Activated naive CD4-positive, alpha-beta T cell (primary cell): ENCODE measurements around the gene CRELD1.

Source experiments
- DNase-seq, 4 experiments: peaks; one replicate each; lab custom pipeline; 2025; lab: John Stamatoyannopoulos, UW

The CRELD1 gene

DNA sequence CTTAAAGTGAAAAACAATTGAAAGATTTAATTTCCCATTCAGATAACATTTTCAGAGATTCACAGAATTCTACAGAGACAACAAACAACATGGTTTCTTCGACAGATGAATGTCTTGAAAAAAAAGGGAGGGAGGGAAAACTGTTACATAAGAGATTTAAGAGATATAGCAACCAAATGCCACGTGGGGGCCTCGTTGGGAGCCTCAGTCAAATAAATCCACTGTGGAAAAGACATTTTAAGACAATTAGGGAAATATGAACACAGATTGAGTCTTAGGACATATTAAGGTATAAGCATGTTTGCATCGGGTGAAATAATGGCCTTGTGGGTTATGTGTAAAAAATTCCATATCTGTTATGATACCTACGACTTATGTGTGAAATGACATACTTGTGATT lies 23.6 kb downstream of the CRELD1 start:
- no peak for DNase-seq

DNA sequence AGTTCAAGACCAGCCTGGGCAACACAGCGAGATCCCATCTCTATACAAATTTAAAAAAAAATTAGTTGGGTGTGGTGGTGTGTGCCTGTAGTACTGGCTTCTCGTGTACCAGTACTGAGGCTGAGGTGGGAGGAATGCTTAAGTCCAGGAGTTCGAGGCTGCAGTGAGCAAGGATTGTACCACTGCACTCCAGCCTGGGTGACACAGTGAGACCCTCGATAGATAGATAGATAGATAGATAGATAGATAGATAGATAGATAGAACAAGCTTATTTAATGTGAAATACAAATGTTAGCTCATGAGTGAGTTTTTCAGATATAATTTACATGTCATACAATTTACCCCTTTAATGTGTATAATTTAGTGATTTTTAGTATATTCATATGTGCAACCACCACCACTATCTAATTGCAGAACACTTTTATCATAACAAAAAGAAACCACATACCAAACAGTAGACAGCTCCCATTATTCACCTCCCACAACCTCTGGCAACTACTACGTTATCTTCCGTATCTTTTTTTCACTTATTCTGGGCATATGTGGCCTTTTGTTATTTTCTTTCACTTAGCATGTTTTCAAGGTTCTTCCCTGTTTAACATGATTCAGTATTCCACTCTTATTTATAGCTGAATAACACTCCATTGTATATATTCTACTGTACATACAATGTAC lies 31.7 kb downstream of the CRELD1 start:
- no peak for DNase-seq

DNA sequence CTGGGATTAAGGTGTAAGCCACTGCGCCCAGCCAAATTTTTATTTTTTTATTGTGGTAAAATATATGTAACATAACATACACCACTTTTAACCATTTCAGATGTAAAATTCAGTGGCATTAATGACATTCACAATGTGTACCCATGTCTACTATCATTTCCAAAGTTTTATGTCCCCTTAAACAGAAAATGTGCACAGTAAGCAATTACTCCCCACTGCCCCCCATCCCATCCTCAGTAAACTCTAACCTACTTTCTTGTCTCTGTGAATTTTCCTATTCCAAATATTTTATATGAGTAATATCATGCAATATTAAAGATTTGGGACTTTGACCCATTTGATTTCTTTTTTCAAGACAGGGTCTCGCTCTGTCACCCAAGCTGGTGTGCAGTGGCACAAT lies 33.2 kb downstream of the CRELD1 start:
- DNase-seq = no peak

DNA sequence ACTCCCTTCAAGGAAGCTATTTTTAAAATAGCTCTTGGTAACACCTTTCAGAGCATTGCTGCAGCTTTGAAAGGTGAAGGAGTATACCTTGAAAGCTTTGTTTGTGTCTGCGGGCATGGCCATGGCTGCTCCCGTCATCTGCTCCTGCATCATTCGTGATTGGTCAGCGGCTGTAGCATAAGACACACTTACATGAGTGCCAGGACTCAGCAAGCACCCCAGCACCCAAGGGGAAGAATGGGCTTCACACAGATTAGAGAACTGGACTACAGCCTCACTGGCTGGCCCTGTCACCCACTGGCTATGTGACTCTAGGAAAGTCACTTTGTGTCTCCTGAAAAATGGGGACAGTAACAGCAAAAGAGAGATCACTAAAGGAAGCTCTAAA lies 36.0 kb downstream of the CRELD1 start:
- no peak for DNase-seq

DNA sequence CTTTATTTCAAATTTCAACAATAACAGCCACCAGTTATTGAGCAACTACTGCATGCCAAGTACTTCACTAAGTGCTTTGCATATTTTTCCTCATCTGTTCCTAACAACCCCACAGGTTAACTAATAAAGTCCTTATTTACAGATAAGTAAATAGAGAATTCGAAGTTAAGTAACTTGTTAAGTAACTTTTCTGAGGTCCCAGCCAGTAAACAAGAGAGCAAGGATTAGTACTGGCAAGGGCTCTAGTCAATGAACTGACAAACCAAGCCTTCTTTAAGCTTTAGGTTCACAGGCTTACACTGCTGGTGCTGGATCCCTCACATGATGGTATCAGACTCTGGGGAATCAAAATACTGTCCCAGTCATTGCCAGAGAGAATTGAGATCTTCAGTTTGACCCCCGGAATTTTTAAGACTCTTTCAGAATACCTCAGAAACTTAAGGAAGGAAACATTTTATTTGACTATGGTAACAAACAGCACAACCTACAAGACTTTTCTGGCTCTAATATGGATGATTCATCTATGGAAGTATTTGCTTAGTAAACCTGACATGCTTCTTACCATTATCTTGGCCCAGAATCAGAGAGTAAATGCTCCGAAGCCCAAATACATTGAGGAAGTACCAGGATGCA lies 36.5 kb downstream of the CRELD1 start:
- no peak for DNase-seq

DNA sequence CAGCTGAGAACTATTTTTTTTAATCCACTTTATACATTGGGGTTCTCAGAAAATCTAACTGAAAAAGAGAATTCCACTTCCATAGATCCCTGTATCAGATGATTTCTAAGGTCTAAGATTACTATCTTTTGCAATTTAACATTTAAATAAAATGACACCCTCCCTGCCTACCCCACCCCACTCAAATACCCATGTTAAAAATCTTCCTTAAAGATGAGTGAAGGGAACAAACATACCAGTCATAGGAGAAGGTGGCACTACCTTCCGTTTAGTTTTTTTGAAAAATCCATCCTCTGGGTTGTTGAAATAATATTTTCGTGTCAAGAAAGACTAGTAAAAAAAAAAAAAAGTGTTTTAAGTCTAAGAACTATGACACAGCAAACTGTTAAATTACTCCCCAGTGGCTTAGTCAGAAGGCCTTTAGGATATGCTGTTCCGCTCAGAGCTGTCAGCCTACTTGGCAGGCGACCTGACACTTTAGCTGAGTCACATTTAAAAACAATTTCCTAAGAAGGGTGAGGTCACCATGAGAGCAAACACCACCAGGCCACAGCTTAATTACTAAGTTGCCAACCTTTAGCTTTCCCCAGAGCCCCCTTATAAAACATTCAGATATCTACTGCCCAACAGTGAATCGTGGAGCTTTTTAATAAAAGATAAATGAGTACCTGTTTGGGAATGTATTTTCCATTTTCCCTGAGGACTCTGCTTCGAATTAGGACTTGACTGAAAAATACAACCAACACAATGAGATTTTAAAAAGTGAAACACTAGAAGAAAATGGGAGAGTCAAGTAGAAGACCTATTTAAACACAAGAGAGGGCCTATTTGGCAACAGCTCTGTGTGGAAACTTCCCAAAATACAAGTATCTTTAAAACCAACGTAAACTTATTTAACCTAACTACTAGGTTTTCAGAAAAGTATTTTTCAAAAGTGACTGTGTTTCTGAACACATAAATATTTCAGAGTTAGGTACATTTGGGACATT lies 43.4 kb downstream of the CRELD1 start:
- DNase-seq = no peak

DNA sequence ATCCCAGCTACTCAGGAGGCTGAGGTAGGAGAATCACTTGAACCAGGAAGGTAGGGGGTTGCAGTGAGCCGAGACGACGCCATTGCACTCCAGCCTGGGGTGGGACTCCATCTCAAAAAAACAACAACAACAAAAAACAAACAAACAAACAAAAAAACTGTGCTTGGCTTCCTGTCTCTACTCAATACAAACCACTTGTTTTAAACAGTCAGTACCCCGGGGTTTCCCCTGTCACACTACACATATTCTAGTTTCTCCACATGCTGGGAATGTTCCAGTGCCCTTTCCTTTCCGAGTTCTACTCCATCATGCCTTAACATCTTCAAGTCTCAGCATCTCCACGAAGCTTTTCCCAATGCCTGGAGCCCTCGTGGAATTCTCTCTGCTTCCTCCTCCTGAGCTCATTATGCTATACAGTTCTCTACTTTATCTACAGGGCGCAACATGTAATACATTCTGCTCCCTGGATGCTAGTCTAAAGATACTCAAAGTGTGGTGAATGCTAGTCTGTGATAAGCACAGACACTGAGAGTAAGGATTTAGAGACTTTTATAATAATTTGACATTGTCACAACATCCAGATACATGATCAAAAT lies 45.2 kb downstream of the CRELD1 start:
- no peak for DNase-seq

DNA sequence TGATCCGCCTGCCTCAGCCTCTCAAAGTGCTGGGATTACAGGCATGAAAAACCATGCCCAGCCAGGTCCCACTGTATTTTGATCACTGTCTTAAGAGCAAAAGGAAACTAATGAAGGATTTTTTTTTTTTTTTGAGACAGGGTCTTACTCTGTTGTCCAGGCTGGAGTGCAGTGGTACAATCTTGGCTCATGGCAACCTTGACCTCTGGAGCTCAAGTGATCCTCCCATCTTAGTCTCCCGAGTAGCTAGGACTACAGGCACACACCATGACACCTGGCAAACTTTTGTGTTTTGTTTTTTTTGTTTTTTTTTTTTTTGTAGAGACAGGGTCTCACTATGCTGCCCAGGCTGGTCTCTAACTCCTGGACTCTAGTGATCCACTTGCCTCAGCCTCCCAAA lies 46.6 kb downstream of the CRELD1 start:
- no peak for DNase-seq

DNA sequence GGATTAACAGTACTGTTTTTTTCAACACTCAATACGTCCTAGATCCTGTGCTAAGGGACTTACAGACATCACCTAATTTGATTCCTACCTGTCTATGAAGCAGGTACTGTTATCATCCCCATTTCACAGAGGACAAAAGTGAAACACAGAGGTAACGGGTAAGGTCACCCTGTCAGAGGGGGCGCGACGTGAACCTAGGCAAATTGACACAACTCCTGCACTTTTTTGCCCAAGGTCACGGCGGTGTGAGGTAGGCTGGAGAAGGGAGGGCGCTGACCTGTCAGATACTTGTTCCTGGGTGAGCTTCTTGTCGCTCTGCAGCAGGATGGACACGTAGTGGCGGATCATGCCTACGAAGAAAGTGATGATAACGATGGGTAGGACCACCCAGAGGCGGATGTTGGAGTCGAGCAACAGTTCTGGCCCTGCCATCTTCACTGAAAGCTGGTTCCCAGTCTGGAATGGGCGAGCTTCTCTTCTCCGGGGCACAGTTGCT lies 52.6 kb downstream of the CRELD1 start:
- no peak for DNase-seq

DNA sequence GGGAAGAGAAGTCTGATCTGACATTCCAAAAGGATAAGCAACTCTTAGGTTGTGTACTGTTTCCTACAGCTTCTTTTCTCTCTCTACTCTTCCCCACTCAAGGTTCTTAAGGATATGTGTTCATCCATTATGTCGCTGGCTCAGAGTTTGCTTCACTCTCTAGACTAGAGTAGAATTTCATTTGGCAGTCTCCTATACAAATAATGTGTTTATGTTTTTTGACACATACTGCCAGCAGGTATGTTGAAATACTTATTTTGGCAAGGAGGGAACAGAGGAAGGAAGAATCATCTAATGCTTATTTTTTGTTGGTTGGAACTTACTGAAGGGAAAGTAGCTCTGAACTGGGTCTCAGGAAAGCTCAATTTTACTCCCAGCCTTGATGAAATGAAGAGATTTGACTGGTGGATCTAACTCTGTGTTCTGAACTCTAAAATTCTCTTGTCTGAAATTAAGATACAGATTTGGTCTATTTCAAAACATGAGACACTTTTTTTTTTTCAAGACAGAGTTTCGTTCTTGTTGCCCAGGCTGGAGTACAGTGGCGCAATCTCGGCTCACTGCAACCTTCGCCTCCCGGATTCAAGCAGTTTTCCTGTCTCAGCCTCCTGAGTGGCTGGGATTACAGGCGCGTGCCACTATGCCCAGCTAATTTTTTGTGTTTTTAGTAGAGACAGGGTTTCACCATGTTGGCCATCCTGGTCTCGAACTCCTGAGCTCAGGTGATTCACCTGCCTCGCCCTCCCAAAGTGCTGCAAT lies 60.6 kb downstream of the CRELD1 start:
- no peak for DNase-seq
